Stimulated activated CD8-positive, alpha-beta memory T cell treated with anti-CD3 and anti-CD28 coated beads, Interleukin-7, amount 100 ng/mL, for 48 hours (primary cell): Measurements from ENCODE around the gene FHL1.
"Not testable (repeated sequence)": the region's sequence is repeated elsewhere in the genome, so short reads cannot be mapped to it uniquely, and the experiment has no call there.

Experiments
- DNase-seq, 2 donors: peaks; one replicate each; pipeline ENCODE4 v3.0.0-alpha.2; 2020; ENCODE audit warnings: low read depth in 1 of 2; ENCODE audit errors: extremely low read depth in 1 of 2

The FHL1 gene

DNA sequence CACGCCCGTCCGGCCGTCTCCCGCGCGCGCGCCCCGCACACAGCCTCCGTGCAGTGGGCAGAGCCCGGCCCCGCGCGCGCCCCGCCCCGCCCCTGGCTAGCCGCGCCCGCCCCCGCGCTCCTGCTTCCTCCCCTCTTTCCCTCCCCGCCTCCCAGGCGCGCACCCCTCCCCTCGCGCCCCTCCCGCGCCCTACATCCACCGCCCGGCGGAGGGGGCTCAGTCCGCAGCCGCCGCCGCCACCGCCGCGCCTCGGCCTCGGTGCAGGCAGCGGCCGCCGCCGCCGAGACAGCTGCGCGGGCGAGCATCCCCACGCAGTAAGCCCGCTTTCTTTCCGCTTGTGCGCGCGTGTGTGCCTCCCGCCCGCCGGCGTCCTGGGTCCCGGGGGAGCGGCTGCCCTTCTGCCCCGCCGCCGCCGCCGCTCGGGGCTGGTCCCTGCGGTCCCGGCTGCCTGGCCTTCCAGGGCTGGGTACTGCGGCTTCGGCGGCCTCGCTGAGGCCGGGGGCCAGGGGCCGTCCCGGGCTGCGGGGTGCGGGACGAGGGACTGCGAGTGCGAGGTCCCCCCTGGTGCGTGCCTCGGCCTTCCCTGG, at the start of gene FHL1:
Gene FHL1, plus strand, starts transcription at position 219 of the 587 bp plus-strand sequence.
- DNase-seq: no peak

DNA sequence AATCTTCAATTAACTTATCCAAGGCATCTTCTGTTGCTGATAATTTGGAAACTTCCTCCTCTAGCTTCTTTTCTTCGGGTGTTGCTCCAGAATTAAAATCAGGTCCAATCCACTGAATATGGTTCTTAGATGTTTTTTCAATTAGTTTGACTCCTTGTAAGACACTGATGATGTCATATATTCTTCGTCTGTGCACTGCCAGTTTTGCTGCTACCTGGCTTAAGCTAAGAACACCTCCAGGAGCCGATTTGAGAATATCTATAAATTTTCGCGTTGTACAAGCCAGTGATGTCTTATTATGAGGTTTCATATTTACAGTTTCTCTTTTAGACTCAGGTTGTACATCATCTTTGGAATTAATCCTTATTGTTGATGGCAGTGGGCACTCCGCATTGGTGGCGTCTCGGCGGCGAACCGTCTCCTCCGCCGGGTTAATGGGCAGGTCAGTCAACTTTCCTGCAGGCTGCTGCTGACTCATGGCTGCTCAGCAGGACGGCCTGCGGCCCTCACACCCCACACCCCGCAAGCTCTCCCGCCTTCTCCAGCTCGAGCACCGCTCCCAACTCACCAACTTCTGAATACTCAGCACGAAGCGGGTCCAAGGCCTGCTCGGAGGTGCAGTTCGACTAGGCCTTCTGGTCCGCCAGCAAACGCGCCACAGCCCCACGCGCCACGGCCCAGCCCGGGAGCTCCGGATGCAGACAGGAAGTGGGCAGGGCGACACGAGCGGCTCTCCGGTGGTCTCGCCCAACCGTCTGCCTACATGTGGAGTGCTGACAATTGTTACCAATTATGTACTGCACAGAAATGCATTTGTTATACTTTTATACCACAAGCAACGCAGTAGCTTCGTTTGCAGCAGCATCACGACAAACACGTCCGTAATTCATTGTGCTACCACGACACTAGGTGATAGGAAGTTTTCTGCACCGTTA, 49.2 kb upstream of the FHL1 start:
- no peak for DNase-seq

DNA sequence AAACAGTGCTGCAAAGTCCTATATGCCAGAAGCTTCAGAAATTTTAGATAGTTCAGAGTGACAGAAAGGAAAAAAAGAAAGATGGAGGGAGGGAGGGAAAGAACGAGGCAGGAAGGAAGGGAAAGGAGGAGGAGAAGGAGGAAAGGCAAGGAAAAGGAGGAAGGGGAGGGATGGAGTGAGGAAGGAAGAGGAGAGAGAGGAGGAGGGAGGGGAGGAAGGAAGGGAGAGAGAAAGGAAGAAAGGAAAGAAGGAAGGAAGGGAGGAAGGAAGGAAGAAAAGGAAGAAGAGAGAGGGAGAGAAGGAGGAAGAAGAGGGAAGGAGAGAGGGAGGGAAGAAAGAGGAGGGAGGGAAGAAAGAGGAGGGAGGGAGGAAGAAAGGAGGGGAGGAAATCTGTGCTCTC, 42.4 kb upstream of the FHL1 start:
- DNase-seq: no peak

DNA sequence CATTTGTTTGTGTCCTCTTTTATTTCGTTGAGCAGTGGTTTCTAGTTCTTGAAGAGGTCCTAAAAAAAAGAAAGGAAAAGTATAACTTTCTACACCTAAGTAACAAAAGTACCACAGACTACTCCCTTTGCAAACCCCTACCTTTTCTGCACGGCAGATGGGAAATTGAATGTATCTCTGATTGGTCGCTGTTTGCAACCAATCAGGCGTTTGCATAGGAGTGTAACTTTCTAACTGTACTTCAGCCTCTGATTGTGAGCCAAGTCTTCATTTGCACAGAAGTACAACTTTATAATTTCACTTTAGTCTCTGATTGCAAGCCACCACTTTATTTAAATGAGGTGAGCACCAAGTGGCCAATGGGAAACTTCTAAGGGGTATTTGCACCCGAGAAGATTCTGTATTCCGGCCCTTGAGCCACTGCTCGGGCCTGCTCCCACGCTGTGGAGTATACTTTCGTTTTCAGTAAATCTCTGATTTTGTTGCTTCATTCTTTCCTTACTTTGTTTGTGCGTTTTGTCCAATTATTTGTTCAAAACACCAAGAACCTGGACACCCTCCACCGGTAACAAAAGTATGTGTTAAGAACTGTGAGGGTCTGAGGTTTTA, 40.3 kb upstream of the FHL1 start:
- DNase-seq: no peak

DNA sequence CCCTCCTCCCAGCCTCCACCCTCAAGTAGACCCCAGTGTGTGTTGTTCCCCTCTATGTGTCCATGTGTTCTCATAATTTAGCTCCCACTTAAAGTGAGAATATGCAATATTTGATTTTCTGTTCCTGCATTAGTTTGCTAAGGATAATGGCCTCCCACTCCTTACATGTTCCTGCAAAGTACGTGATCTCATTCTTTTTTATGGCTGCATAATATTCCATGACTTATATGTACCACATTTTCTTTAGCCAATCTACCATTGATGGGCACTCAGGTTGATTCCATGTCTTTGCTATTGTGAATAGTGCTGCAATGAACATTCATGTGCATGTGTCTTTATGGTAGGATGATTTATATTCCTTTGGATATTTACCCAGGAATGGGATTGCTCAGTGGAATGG, 38.4 kb upstream of the FHL1 start:
- DNase-seq: not testable (repeated sequence)

DNA sequence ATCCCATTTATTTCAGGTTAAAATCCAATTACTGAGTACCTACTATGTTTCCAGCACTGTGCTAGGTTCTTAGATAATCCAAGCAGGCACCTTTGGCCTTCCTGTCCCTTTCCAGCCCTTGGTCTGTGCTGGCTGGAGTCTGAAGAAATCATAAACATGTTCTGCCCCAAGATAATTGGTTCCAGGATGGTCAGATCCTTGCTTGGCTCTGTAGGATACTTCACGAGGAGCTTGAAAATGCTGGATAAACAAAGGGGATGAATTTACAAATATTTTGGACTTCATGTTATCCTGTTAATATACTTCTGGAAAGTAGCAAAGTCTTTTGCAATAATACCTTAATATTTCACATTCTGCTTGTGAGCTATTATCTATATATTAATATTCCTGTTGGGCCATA, 35.0 kb upstream of the FHL1 start:
- DNase-seq: no peak

DNA sequence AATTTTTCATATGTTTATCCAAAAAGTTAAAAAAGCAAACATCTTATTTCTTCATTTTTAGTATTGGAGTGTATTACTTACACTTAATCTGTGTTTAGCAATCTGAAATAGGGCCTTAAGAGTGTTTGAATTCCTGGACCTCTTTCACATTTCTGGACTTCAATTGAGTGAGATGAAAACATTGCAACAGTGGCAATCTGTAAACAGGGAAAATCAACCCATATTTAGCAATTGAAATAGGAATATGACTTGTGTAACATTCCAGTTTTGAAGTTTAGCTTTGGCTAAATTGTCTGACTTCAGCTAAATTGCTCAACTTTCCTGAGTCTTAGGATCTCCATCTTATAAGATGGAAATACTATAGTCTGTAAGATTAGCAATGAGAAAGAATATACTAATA, 34.6 kb upstream of the FHL1 start:
- DNase-seq: no peak

DNA sequence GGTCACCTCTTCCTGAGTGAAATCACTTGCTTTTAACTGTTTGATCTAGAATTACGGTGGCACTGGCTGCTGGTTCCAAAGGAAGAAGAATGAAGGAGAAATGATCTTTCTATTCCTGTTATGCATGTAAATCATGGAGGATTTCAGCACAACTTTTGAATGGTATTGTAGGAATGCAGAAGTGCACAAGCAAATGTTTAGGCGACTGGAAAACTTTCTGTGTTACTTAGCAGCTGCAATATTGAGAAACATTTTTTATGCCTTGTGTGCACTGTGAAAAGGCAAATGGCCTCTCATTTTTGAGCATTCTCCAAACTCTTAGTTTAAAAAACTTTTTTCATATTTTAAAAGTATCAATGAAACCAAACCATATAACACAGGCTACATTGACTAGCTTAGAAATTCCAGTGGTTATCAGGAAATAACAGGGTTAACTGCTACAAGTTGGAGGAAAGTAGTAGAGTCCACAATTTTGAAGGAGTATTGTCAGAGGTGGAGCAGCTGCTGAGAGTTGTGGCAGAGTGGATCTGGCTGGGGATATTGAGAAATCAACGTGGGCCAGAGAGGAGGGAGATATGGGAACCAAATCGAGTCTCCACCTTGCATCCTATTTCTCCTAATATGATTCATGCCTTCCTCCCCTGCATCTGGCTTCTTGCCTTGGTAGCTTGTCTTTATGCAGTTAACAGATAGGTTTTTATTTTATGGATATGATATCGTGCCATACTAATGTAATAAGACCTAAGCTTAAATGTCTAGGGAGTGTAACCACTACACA, 32.0 kb upstream of the FHL1 start:
- DNase-seq: no peak

DNA sequence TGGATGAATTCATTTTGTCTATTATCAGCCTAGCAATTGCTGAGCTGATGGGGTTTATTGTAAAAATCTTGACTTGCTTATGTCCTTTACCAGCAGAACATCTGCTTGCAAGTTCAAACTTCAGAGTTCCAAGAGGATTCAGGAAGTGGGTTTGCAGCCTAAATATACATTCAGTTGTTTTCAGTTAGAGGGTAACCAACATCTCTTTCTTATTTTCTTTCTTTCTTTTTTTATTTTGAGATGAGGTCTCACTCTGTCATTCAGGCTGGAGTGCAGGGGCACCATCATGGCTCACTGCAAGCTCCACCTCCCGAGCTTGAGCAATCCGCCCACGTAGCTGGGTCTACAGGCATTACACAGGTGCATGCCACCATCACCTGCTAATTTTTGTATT, 31.4 kb upstream of the FHL1 start:
- DNase-seq: no peak

DNA sequence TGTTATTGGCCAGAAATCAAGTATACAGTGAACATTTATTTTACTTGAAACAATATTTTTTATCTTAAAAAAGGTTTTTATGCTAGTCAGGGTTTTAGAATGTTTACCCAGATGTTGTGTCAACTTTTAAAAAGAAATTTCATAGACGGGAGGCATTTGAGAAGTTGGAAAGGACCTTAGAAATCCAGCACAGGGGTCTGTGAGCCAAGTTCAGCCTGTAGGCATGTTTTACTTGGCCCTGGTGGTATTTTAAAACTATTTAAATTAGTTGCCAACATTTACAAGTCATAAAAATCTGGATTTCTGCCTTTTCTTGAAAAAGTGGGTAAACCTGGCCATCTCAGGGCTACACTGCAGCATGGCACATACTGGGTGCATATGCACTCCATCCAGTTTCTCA, 25.5 kb upstream of the FHL1 start:
- no peak for DNase-seq

DNA sequence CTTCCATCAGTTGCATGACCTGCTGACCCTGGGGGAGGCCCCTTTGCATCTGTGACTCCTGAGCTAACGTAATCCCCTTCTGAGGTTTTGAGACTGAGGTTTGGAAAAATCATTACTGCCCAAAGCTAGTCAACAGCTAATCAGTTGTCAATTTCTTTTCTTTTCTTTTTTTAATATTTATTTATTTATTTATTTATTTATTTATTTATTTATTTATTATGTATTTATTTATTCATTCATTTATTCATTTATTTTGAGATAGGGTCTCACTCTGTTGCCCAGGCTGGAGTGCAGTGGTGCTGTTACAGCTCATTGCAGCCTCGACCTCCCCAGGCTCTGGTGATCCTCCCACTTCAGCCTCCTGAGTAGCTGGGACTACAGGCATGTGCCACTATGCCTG, 25.1 kb upstream of the FHL1 start:
- DNase-seq: no peak

DNA sequence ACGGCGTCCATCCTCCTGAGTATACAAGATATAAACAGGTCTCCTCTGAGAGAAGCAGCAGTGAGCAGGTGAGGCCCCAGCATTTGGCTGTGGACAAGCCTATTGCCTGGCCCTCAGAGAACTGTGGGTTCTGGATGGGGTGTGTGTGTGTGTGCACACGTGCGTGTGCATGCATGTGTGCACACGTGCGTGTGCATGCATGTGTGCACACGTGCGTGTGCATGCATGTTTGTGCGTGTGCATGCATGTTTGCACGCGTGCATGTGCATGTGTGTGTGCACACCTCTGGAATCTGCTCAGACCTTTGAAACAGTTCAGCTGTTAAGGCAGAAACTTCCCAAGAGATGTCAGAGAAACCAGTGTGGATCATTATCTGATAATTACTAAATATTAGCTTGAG, 22.2 kb upstream of the FHL1 start:
- DNase-seq: no peak

DNA sequence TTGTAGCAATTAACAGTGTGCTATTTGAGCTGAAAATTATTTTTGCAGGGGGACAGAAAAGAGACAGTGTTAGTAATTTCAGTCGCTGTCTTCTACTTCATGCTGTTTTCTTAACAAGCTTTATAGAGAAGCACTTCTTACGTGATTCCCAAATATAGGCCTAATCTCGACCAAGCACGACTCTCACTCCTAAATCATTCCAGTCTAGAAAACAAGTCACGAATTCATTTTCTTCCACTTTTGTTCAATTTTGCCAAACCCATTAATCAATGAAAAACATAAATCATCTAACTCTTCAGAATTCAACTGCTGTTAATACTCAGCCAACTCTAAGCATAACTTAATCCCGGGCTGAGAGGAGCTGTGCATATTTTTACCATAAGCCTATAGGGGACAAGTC, 21.0 kb upstream of the FHL1 start:
- no peak for DNase-seq

DNA sequence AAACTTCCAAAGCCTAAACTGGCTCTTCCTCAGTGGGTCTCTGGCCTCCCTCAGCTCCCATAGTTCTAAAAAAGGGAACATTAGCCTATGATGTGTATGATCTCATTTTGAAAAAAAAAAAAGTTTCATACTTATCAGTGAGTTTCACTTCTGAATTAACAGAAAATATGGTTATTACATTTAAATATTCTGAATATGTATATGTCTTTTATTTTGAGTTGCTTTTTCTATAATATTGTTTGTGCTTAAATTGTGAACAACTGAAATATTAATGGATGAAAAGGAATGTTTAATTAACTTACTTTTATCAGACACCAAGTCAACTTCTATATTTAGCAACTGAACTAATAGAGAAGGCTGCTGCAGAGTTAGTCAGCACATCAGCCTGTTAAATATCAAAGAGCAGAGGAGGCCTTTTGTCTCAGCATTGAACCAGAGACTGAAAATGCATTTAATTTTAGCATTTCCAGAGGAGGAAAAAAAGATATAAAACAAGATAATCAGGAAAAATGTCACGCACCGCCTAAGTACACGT, 20.4 kb upstream of the FHL1 start:
- no peak for DNase-seq

DNA sequence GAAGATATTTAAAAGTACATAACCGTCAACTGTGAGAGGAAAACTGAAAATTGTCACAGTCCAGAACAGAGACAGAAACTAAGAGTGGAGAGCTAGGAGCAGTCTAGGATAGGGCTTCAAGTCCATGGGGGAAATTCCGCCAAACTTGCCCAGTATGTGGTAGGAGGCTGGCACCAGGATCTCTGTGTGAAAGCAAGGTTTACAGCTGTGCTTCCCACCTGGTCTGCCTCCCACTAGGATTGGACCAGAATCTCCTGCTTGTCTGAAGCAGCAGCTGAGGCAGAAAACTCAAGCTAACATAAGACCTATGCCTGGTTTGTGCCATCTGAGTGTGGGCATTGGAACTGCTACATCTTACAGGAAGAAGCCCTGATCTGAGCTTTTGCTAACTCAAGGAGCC, 18.6 kb upstream of the FHL1 start:
- DNase-seq: no peak

DNA sequence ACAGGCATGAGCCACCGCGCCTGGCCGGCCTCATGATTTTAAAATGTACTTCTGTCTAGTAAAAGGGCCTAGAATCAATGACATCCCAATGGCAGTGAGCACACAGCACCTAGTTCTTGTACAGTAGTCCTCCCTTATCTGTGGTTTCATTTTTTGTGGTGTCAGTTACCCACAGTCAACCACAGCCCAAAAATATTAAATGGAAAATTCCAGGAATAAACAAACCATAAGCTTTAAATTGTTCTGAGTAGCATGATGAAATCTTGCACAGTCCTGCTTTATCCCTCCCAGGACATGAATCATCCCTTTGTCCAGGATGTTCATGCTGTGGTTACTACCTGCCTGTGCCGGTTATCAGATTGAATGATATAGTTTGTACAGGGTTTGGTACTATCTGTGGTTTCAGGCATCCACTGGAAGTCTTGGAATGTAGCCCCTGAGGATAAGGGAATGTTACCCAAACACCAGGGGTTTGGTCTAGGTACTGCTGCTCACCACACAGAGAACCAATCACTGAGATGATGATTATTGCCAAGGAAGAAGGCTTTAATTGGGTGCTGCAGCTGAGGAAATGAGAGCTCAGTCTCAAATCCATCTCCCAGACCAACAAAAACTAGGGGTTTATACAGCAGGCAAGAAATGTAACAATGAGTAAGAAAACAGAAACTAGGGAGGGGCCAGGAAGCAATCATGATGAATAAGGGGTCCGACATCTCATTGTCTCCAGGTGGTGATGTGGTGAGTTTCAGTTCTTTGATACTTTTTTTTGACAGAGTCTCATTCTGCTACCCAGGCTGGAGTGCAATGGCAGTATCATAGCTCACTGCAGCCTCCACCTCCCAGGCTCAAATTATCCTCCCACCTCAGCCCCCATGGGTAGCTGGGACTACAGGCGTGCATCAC, 16.2 kb upstream of the FHL1 start:
- DNase-seq: no peak

DNA sequence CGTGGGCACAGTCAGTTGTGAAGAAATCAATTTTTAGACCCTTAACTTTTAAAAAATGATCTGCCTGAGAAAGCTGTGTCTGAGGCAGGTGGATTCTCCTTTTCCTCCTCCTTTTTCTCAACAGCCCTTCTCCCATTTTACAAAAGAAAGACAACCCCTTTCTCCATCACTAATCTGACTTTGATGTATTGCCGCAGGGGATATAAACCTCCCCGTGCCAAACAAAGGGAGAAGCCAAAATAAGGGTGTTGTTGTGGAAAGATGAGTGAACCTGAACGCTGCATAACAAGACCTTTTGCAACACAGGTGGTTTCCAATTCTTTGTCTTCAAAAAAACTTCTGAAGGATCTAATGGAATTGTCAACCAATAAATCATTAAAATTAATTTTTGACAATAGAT, 8.4 kb upstream of the FHL1 start:
- DNase-seq: no peak

DNA sequence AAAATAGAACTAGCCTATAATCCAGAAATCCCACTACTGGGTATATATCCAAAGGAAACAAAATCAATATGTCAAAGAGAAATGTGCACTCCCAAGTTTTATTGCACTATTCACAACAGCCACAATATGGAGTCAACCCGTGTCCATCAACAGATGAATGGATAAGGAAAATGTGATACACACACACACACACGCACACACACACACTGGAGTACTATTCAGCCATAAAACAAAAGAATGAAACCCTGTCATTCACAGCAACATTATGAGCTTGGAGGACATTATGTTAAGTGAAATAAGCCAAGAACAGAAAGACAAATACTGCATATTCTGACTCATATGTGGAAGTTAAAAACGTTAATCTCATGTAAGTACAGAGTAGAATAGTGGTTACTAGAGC, 5.8 kb upstream of the FHL1 start:
- no peak for DNase-seq

DNA sequence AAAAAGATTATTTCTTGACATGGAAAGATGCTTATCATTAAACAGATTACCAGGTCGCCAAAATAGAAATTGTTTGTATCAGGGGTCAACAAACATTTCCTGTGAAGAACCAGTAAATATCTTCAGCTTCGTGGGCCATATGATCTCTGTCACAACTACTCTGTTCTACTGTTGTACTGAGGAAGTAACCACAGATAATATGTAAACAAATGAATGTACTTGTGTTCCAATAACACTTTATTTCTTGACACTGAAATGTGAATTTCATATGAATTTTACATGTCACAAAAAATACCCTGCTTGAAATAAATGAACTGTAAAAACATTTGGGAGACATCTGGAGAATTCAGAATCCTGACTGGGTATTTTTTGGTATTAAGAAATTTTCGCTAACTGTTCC, 4.7 kb upstream of the FHL1 start:
- no peak for DNase-seq

DNA sequence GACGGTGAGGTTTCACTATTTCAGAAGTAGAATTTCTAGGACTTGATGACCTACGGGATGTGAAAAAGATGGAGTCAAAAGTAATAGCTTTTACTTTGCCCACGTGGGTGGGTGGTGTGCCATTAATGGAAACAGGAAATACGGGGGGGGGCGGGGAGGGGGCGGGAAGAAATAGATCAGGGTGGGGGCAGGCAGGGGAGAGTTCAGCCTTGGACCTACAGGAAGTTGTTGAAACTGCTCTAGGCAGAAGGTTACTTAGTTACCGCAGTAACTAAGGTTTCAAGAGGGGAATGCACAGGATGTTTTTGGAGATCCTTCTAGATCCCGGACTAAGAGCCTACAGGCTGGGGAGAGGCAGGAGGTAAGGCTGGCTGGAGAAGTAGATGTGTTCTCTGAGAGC, 3.6 kb upstream of the FHL1 start:
- no peak for DNase-seq
